Neural progenitor cell (in vitro differentiated cells): Measurements from ENCODE around the gene MAP2.

ENCODE experiments used
- CTCF ChIP-seq: fragments of 200-600 bp; sonication (generic); IDR thresholded peaks from 2 replicates; pipeline ENCODE4 v1.5.1; 2017; ENCODE audit warnings: antibody characterized with exemption, mild to moderate bottlenecking
- EZH2 ChIP-seq: fragments of 200-600 bp; sonication (generic); IDR thresholded peaks from 2 replicates; pipeline ENCODE4 v1.6.1; 2017; ENCODE audit warnings: antibody characterized with exemption, mild to moderate bottlenecking, moderate library complexity
- EZH2phosphoT487 ChIP-seq: fragments of 200-600 bp; sonication (generic); IDR thresholded peaks from 2 replicates; pipeline ENCODE4 v1.6.1; 2017; ENCODE audit warnings: antibody characterized with exemption

GRCh38 chr2:209753020-209753419 lies 329.2 kb downstream of the MAP2 start:
- TF ChIP-seq EZH2 (no peak), CTCF (no peak), EZH2phosphoT487 (no peak)
